GM21390 (cell line): ENCODE data around the gene AP5B1.

Experiments used
- ATAC-seq: cut with Tn5 transposase; IDR thresholded peaks from one replicate; pipeline ENCODE4 v1.9.1; 2021; ENCODE audit not compliant: unreplicated experiment

The AP5B1 gene

DNA sequence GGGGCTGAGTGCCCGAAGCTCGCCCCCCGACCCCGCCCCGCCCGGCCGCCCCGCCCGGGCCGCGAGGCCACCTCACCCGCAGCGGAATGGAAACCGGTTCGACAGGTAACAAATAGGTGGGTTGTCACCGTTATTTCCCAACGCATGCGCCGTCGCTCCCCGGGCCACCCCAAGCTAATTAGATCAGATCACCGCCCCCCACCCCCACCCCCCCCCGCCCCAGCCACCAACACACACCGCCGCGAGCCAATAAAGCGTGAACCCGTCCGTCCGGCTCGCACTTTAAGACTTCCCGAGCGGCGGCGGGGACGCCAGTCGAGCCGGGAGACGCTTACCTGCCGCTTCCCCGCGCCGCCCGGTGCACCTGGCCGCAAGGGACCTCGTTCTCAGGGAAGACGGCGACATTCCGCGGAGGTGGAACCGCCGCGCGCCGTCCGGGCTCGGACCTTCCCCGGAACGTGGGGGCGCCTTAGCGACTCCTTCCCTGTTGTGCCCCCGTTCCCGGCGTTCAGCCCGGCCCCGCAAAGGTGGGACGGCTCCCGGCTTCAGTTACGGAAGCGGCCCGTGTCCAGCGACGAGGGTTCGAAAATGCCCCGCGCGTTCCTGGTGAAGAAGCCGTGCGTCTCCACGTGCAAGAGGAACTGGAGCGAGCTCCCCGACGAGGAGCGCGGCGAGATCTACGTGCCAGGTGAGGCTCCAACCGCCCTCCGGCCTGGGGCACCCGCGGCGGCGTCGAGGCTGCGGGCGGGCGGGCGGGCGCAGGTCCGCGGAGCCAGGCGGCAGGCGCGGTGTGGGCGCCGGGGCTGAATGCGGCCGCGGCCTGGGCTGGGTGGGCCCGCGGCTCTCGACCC, 6.2 kb upstream of the AP5B1 start, which contains the start of gene OVOL1:
Gene OVOL1 (plus strand): TSS at position 278 of the 851 bp plus-strand sequence. CDS start 311 bp downstream, at position 589.
- no peak for ATAC-seq

DNA sequence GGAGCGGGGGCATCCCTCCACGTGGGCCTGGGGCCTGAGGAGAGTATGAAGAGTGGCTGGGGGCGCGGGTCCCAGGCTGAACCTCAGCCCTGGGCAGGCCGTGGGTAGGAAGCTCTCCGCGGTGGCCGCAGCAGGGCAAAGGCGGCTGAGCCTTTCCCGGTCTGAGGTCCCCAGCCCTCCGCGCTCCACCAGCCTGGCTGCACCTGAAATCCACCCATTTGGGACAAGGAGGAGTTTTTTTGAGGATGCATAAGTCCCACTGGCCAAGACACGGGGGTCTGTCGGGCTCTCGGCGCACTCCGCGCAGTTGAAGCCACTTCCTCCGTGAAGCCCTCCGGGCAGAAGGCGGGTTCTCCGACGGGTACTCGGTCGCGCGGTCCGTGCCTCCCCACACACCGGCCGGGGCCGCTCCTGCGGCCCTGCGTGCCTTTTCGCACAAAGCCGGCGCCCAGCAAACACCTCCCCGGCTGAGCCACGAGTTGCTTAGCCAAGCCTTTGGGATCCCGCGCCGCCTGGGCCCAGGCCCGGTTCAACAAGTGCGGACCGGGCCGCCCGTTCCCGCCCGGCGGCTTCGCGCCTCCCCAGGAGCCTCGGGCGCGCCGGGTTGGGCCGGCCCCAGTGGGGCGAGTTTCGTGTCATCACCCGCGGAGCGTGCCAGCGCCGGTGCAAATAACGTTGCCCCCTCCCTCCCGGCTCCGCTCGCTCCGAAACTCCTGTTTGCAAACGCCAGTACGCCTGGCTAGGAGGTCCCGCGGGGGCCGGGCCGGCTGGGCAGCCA, 5.4 kb upstream of the AP5B1 start:
- ATAC-seq = no peak

- no peak for ATAC-seq
Measured at GRCh38 chr11:65785319-65786007, 4.7 kb upstream of the AP5B1 start.

DNA sequence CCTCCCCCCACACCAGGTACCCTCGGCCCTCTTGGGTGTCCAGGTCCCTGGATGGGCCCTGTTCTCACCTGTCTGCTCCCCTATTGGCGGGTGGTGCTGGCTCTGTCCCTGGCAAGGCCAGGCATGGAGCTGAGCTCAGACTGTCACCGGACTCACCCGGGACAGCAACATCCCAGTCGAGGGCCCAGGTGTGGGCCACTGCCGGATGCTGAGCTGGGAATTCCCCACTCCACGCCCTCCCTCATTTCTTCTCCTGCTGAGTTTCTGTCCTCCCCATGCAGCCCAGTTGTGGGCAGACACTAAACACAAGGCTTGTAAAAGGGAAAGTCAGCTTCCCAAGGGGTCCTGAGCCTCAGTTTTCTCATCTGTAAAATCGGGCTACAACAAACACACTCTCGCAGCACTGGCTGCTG, 2.0 kb upstream of the AP5B1 start:
- ATAC-seq = no peak

GRCh38 chr11:65781962-65782815, 1.4 kb upstream of the AP5B1 start:
- ATAC-seq = no peak

DNA sequence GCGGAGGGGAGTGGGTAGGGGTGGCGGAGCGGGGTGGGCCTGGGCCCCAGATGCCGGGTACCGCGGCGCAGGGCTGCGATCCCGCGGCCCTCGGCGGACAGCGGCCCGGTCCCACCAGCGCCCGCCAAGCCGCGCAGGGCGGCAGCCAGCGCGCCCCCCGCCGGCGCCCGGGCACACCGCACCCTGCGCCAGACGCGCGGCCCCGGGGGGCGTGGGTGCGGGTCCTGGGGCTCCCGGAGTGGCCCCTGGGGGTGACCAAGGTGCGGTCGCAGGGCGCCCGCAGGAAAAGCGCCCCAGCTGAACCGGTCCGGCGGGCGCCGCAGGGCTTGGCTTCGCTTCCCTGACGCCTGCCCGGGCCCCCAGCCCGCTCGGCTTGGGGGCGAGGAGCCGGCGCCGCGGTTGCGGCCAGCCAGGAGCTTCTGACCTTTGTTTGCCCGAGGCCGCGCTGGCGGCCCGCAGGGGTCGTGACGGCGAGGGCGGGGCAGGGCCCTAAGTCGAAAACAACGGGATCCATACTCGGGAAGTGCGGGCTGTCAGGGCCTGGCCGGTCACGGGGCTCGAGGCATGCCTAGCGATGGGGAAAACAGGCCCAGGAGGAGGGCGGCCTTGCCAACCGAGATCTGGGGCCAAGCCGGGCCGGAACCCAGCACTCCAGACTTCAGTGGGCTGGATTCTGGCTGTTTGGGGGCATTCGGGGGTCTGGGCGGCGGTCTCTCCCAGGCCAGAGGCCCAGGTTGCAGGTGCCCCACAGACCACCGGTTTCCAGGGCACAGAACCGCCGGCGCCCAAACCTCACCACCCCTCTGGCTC, 581 bp upstream of the AP5B1 start:
- ATAC-seq = peak; percentile 33

GRCh38 chr11:65779919-65780769, 632 bp downstream of the AP5B1 start:
- peak; percentile 57 for ATAC-seq

DNA sequence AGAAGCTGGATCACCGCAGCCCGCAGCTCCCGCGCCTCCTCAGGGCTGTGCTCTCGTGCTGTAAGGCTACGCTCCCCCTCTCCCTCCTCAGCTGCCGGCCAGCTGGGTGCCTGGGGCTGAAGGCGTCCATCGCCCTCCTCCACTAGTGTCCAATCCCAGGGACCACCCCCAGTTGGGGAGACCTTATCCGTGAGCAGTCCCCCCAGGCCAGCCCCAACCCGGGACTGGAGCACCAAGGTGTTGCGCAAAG, 1.2 kb downstream of the AP5B1 start:
- ATAC-seq = no peak

GRCh38 chr11:65778901-65779668, 1.7 kb downstream of the AP5B1 start:
- ATAC-seq = no peak

DNA sequence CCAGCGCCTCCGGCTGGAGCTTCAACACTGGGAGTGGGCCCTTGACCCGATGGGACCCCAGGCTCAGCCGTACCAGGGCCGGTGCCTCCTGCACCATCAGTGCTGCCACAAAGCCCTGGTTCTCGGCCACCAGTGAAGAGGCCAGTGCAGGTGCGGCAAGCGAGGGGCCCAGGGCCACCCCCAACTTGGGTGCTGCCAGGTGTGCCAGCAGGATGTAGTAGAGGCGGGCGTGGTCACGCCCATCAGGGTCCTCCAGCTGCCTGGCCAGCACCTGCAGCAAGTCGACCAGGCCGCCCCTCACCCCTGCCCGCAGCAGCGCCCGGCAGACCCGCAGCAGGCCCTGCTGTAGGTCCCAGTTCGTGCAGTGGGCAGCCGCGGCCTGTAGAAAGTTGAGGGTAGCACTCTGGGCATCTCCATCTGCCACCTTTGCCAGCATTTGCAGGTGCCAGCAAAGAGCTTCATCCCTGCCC, 2.3 kb downstream of the AP5B1 start:
- no peak for ATAC-seq

DNA sequence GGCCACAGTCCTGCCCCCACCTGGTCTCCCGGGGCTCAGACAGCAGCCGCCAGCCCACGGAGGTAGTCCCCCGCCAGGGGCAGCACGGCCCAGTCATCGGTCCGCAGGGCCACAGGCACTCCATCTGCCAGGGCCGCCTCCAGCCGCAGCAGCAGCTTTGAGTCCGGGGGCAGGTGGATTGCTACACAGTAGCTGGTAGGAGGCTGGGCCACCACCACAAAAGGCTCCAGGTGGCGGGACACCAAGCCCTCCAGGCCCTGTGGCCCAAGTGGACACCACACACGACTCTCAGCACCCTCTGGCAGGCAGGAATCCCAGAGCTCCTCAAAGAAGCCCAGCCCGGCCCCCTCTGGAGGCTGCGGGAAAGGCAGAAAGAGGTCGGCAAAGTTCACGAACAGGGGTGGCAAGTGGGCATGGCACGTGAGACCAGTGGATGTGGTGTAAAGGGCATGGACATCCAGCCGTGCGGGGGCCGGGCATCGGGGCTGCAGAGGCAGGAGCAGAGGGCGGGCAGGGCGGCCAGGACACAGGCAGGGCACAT, 2.9 kb downstream of the AP5B1 start:
- ATAC-seq = no peak

GRCh38 chr11:65777241-65777640, 3.5 kb downstream of the AP5B1 start:
- ATAC-seq = no peak

DNA sequence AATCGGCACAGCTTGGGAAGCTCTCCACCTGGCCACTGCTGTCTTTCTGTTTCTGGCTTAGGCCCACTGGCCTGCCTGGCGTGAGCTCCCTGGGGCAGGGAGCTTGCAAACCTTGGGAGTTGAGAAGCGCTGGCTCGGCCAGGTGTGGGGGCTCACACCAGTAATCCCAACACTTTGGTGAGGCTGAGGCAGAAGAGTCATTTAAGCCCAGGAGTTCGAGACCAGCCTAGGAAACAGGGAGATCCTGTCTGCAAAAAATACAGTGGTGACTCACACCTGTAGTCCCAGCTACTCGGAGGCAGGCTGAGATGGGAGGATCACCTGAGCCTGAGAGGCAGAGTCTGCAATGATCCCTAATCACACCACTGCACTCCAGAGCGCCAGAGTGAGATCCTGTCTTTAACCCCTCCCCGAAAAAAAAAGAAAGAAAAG, 4.0 kb downstream of the AP5B1 start:
- no peak for ATAC-seq

GRCh38 chr11:65776196-65776595, 4.6 kb downstream of the AP5B1 start:
- no peak for ATAC-seq

DNA sequence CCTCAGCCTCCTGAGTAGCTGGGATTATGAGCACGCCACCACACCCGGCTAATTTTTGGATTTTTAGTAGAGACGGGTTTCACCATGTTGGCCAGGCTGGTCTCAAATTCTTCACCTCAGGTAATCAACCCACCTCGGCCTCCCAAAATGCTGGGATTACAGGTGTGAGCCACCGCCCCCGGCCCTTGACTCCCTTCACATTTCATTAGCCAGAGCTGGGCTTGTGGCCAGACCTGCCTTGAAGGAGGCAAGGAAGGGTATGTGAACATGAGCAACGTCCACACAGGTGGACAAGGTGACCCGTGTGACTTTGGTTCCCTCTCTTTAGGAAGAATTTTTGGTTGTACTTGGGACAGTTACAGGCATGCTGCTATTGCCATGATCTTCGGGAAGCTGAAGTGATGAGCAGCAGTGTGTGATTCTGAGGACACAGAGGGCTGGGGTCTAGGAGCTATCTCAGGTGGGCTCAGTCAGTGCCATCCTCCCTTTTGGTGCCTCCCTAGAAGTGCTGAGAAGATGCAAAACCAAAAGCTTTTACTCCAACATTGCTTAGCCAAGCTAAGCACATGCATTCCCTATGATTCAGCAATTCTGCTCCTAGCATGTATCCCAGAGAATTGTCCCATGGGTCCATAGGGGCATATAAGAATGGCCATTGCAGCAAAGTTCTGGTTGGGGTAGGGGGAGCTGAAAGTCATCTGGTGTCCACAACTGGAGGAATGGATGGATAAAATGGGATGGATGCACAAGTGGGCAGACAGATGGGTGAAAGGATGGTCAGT, 6.1 kb downstream of the AP5B1 start:
- no peak for ATAC-seq

DNA sequence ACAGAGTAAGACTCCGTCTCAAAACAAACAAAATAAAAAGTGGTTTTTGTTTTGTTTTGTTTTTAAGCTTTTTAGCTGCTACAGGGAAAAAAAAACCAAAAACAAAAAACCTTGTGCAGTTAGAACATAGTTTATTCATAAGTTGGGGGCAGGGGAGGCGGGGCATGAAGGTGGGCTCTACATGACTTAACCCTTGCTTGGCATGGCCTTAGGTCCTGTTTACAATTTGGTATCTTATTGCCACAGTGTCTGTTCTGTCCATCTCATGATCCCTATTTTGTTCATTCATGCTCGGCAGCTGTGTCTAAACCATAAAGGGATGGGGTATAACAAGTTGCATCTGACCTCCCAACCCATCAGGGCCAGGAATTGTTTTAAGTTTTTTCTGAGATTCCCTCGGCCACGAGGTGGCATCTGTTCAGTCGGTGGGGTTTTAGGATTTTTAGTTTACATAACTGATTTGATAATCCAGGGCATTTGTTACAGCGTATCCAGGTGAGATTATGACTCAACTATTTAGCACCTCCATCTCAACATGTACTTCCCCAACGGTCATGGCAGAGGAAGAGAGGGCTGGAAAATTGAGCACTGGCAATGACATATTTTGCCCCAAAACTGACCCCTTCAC, 6.9 kb downstream of the AP5B1 start:
- ATAC-seq = no peak
